ENCODE measurements around the gene TOMM70.

TOMM70 gene

GRCh38 chr3:100443690-100444089, 42.8 kb upstream of the TOMM70 start:
- H3K9me2 ChIP-seq (replicated peaks; ENCODE audit: insufficient read depth, low read length), result no peaks in the 10 kb centered on the region
- no peak overlapping the region for H3K9ac ChIP-seq (ENCODE audit: low read length)
- peaks cover 7% of the 10 kb centered on the region; the same call in 1 of the 2 replicates for H3K9me3 ChIP-seq (ENCODE audit: insufficient read depth, low read length)
- no peak overlapping the region for H3K4me3 ChIP-seq (ENCODE audit: insufficient read depth, low read length, poor library complexity, severe bottlenecking)
- no peaks in the 10 kb centered on the region for H4K20me1 ChIP-seq (ENCODE audit: low read depth, low read length)
- no peaks in the 10 kb centered on the region for H3F3A ChIP-seq (ENCODE audit: insufficient read depth)
- H2AFZ ChIP-seq (ENCODE audit: low read depth, low read length, severe bottlenecking), result no peak overlapping the region
- no peaks in the 10 kb centered on the region for H3K79me2 ChIP-seq (ENCODE audit: insufficient read depth, low read length)
- H3K27me3 ChIP-seq (ENCODE audit: low read length), result no peaks in the 10 kb centered on the region
- H3K27ac ChIP-seq (ENCODE audit: low read depth, low read length), result no peak overlapping the region
- TF ChIP-seq EZH2phosphoT487 (conservative IDR thresholded peaks at IDR 0.05; ENCODE audit: low read length), result no peak
- no peak for TF ChIP-seq CTCF (IDR thresholded peaks at IDR 0.05; ENCODE audit: insufficient read depth, low read length, poor library complexity, severe bottlenecking)
- H3K36me3 ChIP-seq (ENCODE audit: low read length), result no peaks in the 10 kb centered on the region
- H3K4me2 ChIP-seq (ENCODE audit: low read depth, low read length, poor library complexity, severe bottlenecking), result no peak overlapping the region

- TF ChIP-seq CTCF (IDR thresholded peaks at IDR 0.05; ENCODE audit: insufficient read depth, low read length, poor library complexity, severe bottlenecking) (no peak), EZH2phosphoT487 (conservative IDR thresholded peaks at IDR 0.05; ENCODE audit: low read length) (no peak)
- no peak overlapping the region for H2AFZ ChIP-seq (ENCODE audit: low read depth, low read length, severe bottlenecking)
- no peaks in the 10 kb centered on the region for H3F3A ChIP-seq (ENCODE audit: insufficient read depth)
- no peaks in the 10 kb centered on the region for H3K27me3 ChIP-seq (ENCODE audit: low read length)
- no peak overlapping the region for H3K4me2 ChIP-seq (ENCODE audit: low read depth, low read length, poor library complexity, severe bottlenecking)
- no peak overlapping the region for H3K27ac ChIP-seq (ENCODE audit: low read depth, low read length)
- H3K9me2 ChIP-seq (replicated peaks; ENCODE audit: insufficient read depth, low read length), result no peaks in the 10 kb centered on the region
- H4K20me1 ChIP-seq (ENCODE audit: low read depth, low read length), result no peaks in the 10 kb centered on the region
- H3K9ac ChIP-seq (ENCODE audit: low read length), result no peak overlapping the region
- H3K79me2 ChIP-seq (ENCODE audit: insufficient read depth, low read length), result no peaks in the 10 kb centered on the region
- H3K9me3 ChIP-seq (ENCODE audit: insufficient read depth, low read length), result peaks cover 7% of the 10 kb centered on the region; the same call in 1 of the 2 replicates
- no peaks in the 10 kb centered on the region for H3K36me3 ChIP-seq (ENCODE audit: low read length)
- no peak overlapping the region for H3K4me3 ChIP-seq (ENCODE audit: insufficient read depth, low read length, poor library complexity, severe bottlenecking)
These were observed 40.0 kb upstream of the TOMM70 start for GRCh38 chr3:100440895-100441294.

GRCh38 chr3:100438623-100438974, 37.7 kb upstream of the TOMM70 start:
- Histone ChIP-seq H3K27ac (ENCODE audit: low read depth, low read length) (no peak overlapping the region), H3K4me2 (ENCODE audit: low read depth, low read length, poor library complexity, severe bottlenecking) (no peak overlapping the region), H3K79me2 (ENCODE audit: insufficient read depth, low read length) (no peaks in the 10 kb centered on the region), H3K36me3 (ENCODE audit: low read length) (no peaks in the 10 kb centered on the region), H2AFZ (ENCODE audit: low read depth, low read length, severe bottlenecking) (no peak overlapping the region), H3K4me3 (ENCODE audit: insufficient read depth, low read length, poor library complexity, severe bottlenecking) (no peak overlapping the region), H3K27me3 (ENCODE audit: low read length) (no peaks in the 10 kb centered on the region), H3K9me2 (replicated peaks; ENCODE audit: insufficient read depth, low read length) (no peaks in the 10 kb centered on the region), H3F3A (ENCODE audit: insufficient read depth) (no peaks in the 10 kb centered on the region), H3K9me3 (ENCODE audit: insufficient read depth, low read length) (peaks cover 2% of the 10 kb centered on the region; the same call in 1 of the 2 replicates), H4K20me1 (ENCODE audit: low read depth, low read length) (no peaks in the 10 kb centered on the region), H3K9ac (ENCODE audit: low read length) (no peak overlapping the region)
- TF ChIP-seq CTCF (IDR thresholded peaks at IDR 0.05; ENCODE audit: insufficient read depth, low read length, poor library complexity, severe bottlenecking), result no peak
- no peak for TF ChIP-seq EZH2phosphoT487 (conservative IDR thresholded peaks at IDR 0.05; ENCODE audit: low read length)

Data from SU-DHL-6 (cell line).